Measurements from ENCODE around the gene SLITRK3.

DNA sequence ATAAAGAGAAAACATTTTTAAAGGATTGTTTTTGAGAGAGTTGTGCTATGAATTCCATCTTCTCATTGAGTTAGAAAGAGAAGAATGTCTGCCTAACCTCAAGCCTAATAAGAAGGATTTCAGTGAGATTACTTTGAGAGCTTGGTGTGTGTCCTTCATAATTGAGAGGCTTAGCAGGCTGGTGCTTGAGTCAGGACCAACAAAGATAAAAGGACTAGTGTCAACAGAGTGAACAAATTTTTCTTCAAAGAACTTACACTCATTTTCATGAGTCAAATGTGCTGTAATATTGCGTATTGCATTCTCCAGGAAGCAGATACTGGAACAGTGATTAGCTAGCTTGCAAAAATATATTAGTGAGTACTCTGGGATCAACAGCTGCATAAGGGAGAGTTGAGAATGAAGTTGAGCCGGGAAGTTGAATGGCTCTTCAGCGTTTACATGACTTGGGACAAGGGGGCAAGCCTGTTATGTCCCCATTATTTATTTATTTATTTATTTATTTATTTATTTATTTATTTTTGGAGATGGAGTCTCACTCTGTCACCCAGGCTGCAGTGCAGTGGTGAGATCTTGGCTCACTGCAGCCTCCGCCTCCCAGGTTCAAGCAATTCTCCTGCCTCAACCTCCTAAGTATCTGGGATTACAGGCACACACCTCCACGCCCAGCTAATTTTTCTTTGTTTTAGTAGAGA lies 37.5 kb upstream of the SLITRK3 start:
- TF ChIP-seq POLR2A (IDR thresholded peaks at IDR 0.05; ENCODE audit: borderline replicate concordance, extremely low read depth, insufficient read depth, insufficient read length) (no peak), YY1 (IDR thresholded peaks at IDR 0.05; ENCODE audit: extremely low read depth, insufficient replicate concordance, low read depth, low read length) (no peak), CEBPB (IDR thresholded peaks at IDR 0.05; ENCODE audit: low read depth) (no peak), RAD21 (IDR thresholded peaks at IDR 0.05; ENCODE audit: low read depth) (no peak), SRF (IDR thresholded peaks at IDR 0.05; ENCODE audit: low read depth) (no peak)
- TF ChIP-seq, protein P1, sequence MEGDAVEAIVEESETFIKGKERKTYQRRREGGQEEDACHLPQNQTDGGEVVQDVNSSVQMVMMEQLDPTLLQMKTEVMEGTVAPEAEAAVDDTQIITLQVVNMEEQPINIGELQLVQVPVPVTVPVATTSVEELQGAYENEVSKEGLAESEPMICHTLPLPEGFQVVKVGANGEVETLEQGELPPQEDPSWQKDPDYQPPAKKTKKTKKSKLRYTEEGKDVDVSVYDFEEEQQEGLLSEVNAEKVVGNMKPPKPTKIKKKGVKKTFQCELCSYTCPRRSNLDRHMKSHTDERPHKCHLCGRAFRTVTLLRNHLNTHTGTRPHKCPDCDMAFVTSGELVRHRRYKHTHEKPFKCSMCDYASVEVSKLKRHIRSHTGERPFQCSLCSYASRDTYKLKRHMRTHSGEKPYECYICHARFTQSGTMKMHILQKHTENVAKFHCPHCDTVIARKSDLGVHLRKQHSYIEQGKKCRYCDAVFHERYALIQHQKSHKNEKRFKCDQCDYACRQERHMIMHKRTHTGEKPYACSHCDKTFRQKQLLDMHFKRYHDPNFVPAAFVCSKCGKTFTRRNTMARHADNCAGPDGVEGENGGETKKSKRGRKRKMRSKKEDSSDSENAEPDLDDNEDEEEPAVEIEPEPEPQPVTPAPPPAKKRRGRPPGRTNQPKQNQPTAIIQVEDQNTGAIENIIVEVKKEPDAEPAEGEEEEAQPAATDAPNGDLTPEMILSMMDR (IDR thresholded peaks at IDR 0.05 in 2 of 3, conservative IDR thresholded peaks at IDR 0.05 in 1 of 3; ENCODE audit: borderline replicate concordance in 1 of 3, insufficient read depth in 1 of 3, low read depth in 2 of 3, low read length in 2 of 3): no peak
